Adipose tissue (tissue), 3 donors: ENCODE measurements around the gene UNC45A. TPM values are rescaled to one million over a fixed set of nuclear protein-coding genes. Genes with fewer than 3 reads are reported as not detected.

ENCODE experiments used
- H3K27ac ChIP-seq: one replicate; pipeline ENCODE4 v1.5.1; 2013; ENCODE audit warnings: low read depth, low read length
- WGBS, 3 donors: extraction: QIAGEN DNeasy Blood & Tissue Kit; methylation state at CpG; one replicate each; pipeline ENCODE4 v1.1.7; 2013; 5-methylcytosine and 5-hydroxymethylcytosine counted together
- polyA plus RNA-seq, 3 donors: library from polyadenylated mRNA; stranded (reverse); fragments of 200-250 nt; gene quantifications; one replicate each; pipeline ENCODE4 v1.2.3, GENCODE V29; 2013
- donor health status: healthy with polysubstance abuse.
- donor health status: Bipolar disorder and iron deficiency.
- donor health status: healthy.

UNC45A gene
- polyA plus RNA-seq, 3 donors = 35.3 to 50.6 (median 41.7) TPM

DNA sequence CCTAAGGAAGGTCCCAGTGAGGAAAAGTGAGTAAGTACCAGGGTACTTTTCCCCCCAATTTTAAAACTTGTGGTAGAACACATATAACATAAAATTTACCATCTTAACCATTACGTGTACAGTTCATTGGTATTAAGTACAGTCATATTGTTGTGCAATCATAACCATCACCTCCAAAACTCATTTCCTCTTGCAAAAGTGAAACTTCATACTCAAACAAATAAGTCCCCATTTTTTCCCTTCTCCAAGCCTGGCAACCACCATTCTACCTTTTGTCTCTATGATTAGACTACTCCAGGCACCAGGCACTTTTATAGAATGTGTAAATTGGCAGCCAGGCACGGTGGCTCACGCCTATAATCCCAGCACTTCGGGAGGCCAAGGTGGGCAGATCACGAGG lies 47.0 kb downstream of the UNC45A start:
- H3K27ac ChIP-seq = no peak overlapping the region
- WGBS, 3 donors = 86 to 96% (median 89%) methylated on average over 5 of the region's 5 CpGs

DNA sequence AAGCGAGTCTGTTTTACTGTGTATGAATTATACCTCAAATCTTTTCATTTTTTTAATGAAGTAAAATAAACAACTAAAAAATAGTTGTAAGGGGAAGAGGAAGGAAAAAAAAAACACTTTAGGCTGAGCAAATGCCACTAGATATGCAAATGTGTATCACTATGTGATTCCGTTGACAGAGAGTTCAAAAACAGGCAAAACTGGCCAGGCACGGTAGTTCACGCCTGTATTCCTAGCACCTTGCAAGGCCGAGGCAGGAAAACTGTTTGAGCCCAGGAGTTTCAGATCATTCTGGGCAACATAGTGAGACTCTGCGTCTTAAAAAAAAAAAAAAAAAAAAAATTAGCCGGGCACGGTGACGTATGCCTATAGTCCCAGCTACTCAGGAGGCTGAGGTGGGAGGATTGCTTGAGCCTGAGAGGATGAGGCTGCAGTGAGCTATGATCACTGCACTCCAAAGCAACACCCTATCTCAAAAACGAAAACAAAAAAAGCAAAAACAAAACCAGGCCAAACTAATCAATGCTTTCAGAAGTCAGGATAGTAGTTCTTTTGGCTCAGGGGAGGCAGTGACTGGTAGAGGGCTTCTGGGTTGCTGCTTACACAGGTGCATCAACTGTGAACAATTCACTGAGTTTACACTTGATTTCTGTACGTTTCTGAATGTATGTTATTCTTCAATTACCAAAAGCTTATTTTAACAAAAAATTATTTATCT lies 51.9 kb downstream of the UNC45A start:
- 57 to 91% (median 90%) methylated on average over 10 to 11 of the region's 11 CpGs for WGBS, 3 donors
- no peak overlapping the region for H3K27ac ChIP-seq

DNA sequence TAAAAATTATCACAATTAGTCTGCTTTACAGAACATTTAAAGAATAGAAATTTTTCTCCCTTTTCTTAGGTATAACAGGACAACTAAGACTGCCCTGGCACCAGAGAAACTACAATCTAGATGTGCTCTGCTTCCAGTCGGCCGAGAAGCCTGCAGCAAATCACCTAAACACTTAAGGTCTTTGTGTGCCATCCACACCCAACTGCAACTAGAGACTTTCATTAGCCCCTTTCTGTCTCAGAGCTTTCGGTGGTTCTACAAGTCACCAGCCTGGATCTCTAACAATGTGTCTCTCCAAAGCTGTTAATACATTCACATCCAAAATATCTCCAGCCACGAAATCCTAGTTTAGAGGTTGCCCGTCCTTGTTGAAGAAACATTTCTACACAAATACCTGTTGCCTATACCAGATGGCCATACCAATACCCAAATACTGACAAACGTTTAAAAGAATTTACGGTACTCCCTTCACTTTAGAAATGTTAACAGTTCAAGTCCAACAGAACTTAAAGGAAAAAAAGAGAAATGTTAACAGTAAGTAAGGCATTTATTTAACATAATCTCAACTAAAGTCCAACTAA lies 52.6 kb downstream of the UNC45A start:
- 72 to 84% (median 81%) methylated on average over 7 of the region's 7 CpGs for WGBS, 3 donors
- H3K27ac ChIP-seq = no peak overlapping the region

DNA sequence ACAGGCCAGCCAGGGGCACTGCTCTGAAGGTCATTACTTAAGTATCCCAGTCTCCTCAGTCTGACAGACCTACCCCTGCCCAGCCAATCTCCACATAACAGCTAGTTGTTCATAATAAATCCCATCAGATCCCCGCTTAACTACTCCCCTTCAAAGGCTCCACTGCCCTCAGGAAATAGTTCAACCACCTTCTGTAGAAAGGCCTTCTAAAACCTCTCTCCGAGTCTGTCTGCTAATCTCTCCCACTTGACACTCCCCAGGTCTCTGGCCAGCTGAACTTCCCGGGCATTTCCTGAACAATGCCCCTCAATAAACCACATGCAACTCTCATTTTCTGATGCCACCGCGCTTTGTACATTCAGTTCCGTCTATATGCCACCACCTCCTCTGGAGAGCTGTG lies 53.2 kb downstream of the UNC45A start:
- 44 to 83% (median 47%) methylated on average over 6 of the region's 6 CpGs for WGBS, 3 donors
- no peak overlapping the region for H3K27ac ChIP-seq

DNA sequence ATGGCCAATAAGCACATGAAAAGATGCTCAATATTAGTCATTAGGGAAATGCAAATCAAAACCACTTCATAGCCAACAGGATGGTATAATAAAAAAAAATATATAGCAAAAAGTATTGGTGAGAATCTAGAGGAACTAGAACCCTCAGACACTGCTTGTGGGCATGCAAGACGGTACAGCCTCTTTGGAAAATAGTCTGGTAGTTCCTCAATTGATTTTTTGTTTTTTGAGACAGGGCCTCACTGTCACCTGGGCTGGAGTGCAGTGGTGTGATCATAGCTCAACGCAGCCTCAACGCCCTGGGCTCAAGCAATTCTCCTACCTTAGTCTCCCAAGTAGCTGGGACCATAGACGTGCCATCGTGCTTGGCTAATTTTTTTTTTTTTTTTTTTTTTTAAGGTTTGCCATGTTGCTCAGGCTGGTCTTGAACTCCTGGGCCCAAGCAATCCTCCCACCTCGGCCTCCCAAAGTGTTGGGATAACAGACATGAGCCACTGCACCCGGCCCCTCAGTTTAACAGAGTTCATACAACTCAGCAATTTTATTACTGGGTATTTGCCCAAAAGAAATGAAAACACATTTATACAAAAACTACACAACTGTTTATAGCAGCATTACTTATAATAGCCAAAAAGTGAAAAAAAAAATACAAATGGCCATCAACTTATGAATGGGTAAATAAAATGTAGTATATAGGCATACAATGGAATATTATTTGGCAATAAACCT lies 54.1 kb downstream of the UNC45A start:
- no peak overlapping the region for H3K27ac ChIP-seq
- 86 to 97% (median 86%) methylated on average over 7 of the region's 7 CpGs for WGBS, 3 donors

DNA sequence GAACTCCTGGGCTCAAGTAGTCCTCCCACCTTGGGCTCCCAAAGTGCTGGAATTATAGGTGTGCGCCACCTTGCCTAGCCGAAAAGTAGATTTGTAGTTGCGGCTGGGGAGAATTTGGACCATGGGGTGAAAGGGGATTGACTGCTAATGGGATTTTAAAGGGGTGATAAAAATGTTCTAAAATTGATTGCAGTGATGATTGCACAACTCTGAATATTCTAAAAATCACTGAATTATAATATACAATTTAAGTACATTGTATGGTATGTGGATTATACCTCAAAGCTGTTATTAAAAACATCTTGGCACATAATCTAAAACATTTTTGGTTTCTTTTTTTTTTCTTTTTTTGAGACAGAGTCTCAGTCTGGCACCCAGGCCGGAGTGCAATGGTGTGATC lies 55.4 kb downstream of the UNC45A start:
- no peak overlapping the region for H3K27ac ChIP-seq
- WGBS, 3 donors = 92 to 98% (median 96%) methylated on average over 4 of the region's 4 CpGs

DNA sequence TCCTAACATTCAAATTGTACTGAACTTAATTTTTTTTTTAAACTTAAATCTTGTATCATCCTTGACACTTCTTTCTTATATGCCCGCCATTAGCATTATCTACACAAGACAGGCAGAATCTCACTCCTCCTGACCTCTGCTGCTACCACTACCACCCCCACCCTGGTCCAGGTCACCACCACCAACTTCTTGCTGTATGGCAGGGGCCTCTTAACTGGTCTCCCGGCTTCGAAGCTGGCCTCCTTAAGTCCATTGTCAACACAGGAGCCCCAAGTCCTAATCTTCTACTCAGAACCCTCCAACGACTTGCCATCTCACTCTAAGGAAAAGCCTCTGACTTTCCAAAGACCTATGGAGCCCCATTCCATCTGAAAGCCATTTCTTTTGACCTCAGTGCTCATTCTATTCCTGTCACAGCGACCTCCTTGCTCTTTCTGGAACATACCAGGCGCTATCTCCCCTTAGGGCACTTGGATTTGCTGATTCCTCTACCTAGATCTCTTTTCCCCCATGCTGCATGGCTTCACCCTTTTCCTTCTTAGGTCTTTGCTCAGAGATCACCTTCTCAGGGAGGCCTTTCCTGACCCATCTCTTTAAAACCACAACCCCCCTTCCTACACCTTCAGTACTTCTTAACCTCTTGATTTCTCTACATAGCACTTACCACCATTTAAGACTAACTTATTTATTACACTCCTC lies 56.7 kb downstream of the UNC45A start:
- 92 to 95% (median 92%) methylated on average over 6 of the region's 6 CpGs for WGBS, 3 donors
- no peak overlapping the region for H3K27ac ChIP-seq

DNA sequence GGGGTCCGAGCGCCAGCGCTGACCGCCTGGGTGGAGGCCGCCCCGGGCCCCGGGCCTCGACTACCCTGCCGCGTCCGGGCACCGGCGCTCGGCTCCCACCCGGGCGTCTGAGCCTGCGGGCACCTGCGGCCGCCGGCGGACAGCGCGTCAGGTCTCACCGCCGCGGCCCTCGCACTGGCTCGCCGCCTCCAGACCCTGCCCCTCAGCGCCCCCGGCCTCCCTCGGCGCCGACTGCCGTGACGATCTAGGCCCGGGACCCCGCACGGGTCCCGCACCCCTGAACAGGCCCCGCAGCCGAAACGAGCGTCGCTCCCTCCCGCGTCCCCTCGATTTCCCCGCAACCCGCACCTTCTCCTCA lies 59.0 kb downstream of the UNC45A start:
- WGBS, 3 donors = 0 to 1% (median 1%) methylated on average over 33 to 49 of the region's 50 CpGs
- H3K27ac ChIP-seq = no peak overlapping the region

DNA sequence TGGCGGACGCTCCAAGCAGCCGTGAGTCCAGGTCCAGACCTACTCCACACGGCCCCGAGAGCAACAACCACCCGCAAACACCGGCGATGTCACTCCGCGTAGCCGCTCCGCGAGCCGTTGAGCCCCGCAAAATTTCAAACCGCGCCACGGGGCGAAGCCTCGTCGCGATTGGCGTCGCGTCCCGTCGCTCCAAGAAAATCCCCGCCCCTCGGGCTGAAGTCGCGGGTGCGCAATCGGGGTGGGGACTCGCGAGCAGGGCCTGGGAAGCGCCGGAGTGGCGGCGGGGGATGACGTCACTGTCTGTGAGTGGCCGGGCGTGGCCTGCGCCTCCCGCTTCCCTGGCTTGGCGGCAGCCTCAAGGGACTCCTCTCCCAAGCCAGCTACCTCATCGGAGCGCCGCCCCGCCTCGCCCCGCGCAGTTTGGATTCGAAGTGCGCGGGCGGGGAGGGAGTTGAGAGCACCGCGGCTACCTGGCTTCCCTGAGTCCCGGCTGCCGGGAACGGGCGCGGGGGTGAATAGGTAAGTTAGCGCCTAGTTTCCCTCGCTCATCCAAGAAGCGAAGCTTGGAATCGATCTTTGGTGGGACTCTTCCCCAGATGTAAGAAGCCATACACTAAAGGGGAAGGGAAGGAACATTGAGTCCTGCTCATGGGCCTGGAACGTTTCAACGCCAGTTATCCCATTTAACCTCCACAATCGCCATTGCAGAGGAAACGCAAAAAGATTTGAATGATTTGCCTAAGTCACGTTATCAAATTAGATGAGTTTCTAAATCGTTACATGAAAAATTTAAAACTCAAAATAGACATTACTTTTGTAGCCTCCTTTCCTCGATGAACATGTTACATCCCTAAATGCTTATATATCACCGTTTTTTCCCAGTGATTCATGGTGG lies 59.6 kb downstream of the UNC45A start, which contains the start of gene PRC1:
PRC1 (minus strand) TSS at position 119 of the 895 bp plus-strand sequence; CDS start at position 1, 118 bp downstream.
- peak within 1 kb of the TSS; percentile 36 for H3K27ac ChIP-seq

DNA sequence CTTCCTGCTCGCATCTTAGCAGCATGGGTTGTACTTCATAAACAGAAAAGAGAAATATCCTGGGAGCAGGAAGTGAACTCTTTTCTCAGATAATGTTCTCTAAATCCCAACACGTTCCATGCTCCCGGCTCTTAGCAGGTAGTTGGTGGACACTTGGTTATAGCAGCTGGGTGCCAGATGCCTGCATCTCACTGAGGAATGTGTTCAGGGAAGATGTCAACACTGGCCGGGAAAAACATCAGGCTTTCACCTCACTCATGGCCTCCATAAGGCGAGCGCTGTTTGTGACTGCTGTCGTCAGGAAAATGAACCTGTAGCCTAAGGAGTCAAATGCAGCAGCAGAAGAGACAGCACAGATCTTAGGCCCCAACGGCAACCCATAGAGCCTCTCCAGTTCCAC lies 63.7 kb downstream of the UNC45A start:
- no peak overlapping the region for H3K27ac ChIP-seq
- 83 to 92% (median 92%) methylated on average over 8 of the region's 8 CpGs for WGBS, 3 donors

More for the DNA sequence above, 59.6 kb downstream of the UNC45A start, which contains the start of gene PRC1:
- 1% methylated on average over 74 to 75 of the region's 75 CpGs for WGBS, 3 donors

DNA sequence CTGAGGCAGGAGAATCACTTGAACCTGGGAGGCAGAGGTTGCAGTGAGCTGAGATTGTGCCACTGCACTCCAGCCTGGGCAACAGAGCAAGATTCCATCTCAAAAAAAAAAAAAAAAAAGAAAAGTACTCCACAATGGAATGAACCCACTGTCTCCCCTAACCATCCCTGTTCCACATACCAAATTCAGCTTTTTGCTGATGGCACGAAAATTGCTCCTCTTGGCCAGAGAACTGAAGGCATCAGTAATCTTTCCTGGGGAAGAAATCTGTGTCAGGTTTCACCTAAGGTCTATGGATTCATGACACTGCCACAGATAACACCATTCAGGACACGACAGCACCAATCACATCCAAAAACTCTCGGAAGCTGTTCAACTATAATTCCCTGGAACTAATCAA lies 66.1 kb downstream of the UNC45A start:
- H3K27ac ChIP-seq = no peak overlapping the region
- WGBS, 3 donors = 92 to 97% (median 93%) methylated on average over 3 of the region's 3 CpGs

Other genes starting within 250 kb of the UNC45A start
- 1 to 10 TPM in 1 of 3 donors, under 1 TPM in 2; 0.62 to 5.2 (median 0.97) TPM for gene BLM, start 217.9 kb upstream of the UNC45A start, polyA plus RNA-seq
- gene FURIN, start 66.7 kb upstream of the UNC45A start, polyA plus RNA-seq = 10 to 100 TPM; 57.0 to 93.0 (median 87.1) TPM
- 10 to 100 TPM; 10.4 to 49.3 (median 42.4) TPM for gene FES, start 50.8 kb upstream of the UNC45A start, polyA plus RNA-seq
- gene MAN2A2, start 32.0 kb upstream of the UNC45A start, polyA plus RNA-seq = 10 to 100 TPM; 49.5 to 68.3 (median 50.2) TPM
- gene HDDC3, start 2.7 kb upstream of the UNC45A start, polyA plus RNA-seq = 10 to 100 TPM; 13.2 to 22.2 (median 20.5) TPM
- 1 to 10 TPM; 4.8 to 7.9 (median 6.2) TPM for gene RCCD1, start 19.6 kb downstream of the UNC45A start, polyA plus RNA-seq
- gene PRC1, start 59.2 kb downstream of the UNC45A start, polyA plus RNA-seq = 1 to 10 TPM; 2.1 to 4.2 (median 3.8) TPM
- gene VPS33B, start 87.3 kb downstream of the UNC45A start, polyA plus RNA-seq = 1 to 10 TPM; 5.7 to 9.0 (median 8.3) TPM
- gene SV2B, start 165.0 kb downstream of the UNC45A start, polyA plus RNA-seq = 1 to 10 TPM in 2 of 3 donors, under 1 TPM in 1; 0.56 to 2.1 (median 2.0) TPM